ENCODE data around the gene GRIK4. TPM values are rescaled to one million over a fixed set of nuclear protein-coding genes. Genes with fewer than 3 reads are reported as not detected.

Gene GRIK4
- total RNA-seq: not detected

- Mint-ChIP-seq H3K9me3 (ENCODE audit: low read depth) (no peaks in the 10 kb centered on the region), H3K27me3 (peaks cover 71% of the 10 kb centered on the region), H3K36me3 (ENCODE audit: low read depth) (no peaks in the 10 kb centered on the region), H3K4me1 (peaks cover 2% of the 10 kb centered on the region), H3K4me3 (no peak within 1 kb of the TSS), H3K27ac (no peak within 1 kb of the TSS)
- ChIA-PET CTCF (interaction anchor here (0.5 to 2.0 kb wide), 10 partner anchors 9 to 683 kb away, joined by 3 to 15 read pairs (median 4); no protein-coding TSS in a partner anchor), POLR2A (no interaction called here)
- intact Hi-C loops (cut with DNase I, micrococcal nuclease): loop anchor here (1.0 to 5.0 kb wide), 10 partner anchors 54 to 683 kb away; no protein-coding TSS in a partner anchor
- ATAC-seq (peak; percentile 95), DNase-seq (peak; percentile 89)
Measured at GRCh38 chr11:120511116-120511819, at the start of gene GRIK4. TSS of gene GRIK4 (plus strand) at chr11:120511748. CDS start at chr11:120660319, 148,571 bp downstream.

DNA sequence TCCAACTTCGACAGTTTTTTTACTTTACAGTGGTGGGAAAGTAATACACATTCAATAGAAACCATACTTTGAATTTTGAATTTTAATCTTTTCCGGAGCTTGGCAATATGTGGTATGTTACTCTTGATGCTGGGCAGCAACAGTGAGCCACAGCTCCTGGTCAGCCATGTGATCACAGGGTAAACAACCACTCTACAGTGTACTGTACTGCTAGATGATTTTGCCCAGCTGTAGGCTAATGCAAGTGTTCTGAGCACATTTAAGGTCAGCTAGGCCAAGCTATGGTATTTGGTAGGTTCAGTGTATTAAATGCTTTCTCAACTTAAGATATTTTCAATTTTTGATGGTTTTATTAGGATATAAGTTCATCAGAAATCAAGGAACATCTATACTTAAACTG, 48.7 kb upstream of the GRIK4 start:
- Mint-ChIP-seq H3K9me3 (ENCODE audit: low read depth) (no peaks in the 10 kb centered on the region), H3K27me3 (no peaks in the 10 kb centered on the region), H3K4me1 (no peaks in the 10 kb centered on the region), H3K4me3 (no peak overlapping the region), H3K27ac (no peak overlapping the region), H3K36me3 (ENCODE audit: low read depth) (peaks cover 36% of the 10 kb centered on the region)
- ATAC-seq: no peak
- CTCF ChIA-PET: interaction anchor here (0.7 kb wide), 1 partner anchor 320 kb away, joined by 3 read pairs; no protein-coding TSS in a partner anchor
- POLR2A ChIA-PET: no interaction called here
- no peak for DNase-seq
- intact Hi-C loops (cut with DNase I, micrococcal nuclease): no loop called here

DNA sequence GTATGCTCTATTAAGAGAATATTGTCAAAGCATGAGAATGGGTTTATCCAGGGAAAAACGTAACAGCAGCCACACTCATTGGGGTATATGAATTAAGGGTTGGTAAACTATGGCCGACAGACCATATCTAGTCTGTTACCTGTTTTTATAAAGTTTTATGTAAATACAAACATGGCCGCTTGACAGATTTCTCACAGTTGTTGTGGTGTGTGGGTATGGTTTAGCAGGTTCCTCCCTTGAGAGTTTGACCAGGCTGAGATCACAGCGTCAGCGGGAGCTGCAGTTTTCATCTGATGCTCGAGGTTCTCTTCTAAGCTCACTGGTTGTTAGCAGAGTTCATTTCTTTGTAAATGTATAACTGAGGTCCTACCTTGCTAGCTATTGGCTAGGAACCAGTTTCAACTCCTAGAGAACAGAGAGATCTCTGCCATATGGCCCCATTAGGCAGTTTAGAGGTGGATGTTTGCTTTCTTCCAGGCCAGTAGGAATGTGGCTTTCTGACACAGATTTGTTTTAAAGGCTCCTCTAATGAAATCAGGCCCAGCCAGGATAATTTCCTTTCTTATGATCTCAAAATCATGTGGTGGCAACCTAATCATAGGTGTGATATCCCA, 45.5 kb upstream of the GRIK4 start:
- CTCF ChIA-PET: no interaction called here
- Mint-ChIP-seq H3K4me3 (no peak overlapping the region), H3K4me1 (no peaks in the 10 kb centered on the region), H3K27me3 (no peaks in the 10 kb centered on the region), H3K27ac (no peak overlapping the region), H3K9me3 (ENCODE audit: low read depth) (no peaks in the 10 kb centered on the region), H3K36me3 (ENCODE audit: low read depth) (peaks cover 27% of the 10 kb centered on the region)
- no peak for ATAC-seq
- POLR2A ChIA-PET: no interaction called here
- intact Hi-C loops (cut with DNase I, micrococcal nuclease): no loop called here
- DNase-seq: no peak

- Mint-ChIP-seq H3K4me3 (no peak overlapping the region), H3K27me3 (no peaks in the 10 kb centered on the region), H3K9me3 (ENCODE audit: low read depth) (no peaks in the 10 kb centered on the region), H3K4me1 (no peaks in the 10 kb centered on the region), H3K36me3 (ENCODE audit: low read depth) (peaks cover 14% of the 10 kb centered on the region), H3K27ac (no peak overlapping the region)
- DNase-seq (no peak), ATAC-seq (no peak)
- intact Hi-C loops (cut with DNase I, micrococcal nuclease): no loop called here
- CTCF ChIA-PET: no interaction called here
- POLR2A ChIA-PET: no interaction called here
Measured at GRCh38 chr11:120467627-120468026, 43.9 kb upstream of the GRIK4 start.

GRCh38 chr11:120471131-120471530, 40.4 kb upstream of the GRIK4 start:
- H3K36me3 Mint-ChIP-seq (ENCODE audit: low read depth): peaks cover 9% of the 10 kb centered on the region
- no peaks in the 10 kb centered on the region for H3K9me3 Mint-ChIP-seq (ENCODE audit: low read depth)
- POLR2A ChIA-PET: no interaction called here
- H3K4me1 Mint-ChIP-seq: no peaks in the 10 kb centered on the region
- DNase-seq (no peak), ATAC-seq (no peak)
- no peaks in the 10 kb centered on the region for H3K27me3 Mint-ChIP-seq
- CTCF ChIA-PET: no interaction called here
- H3K4me3 Mint-ChIP-seq: no peak overlapping the region
- H3K27ac Mint-ChIP-seq: no peak overlapping the region
- intact Hi-C loops (cut with DNase I, micrococcal nuclease): no loop called here

GRCh38 chr11:120471994-120472393, 39.6 kb upstream of the GRIK4 start:
- Mint-ChIP-seq H3K36me3 (ENCODE audit: low read depth) (peaks cover 10% of the 10 kb centered on the region), H3K4me1 (no peaks in the 10 kb centered on the region), H3K27me3 (no peaks in the 10 kb centered on the region), H3K9me3 (ENCODE audit: low read depth) (no peaks in the 10 kb centered on the region), H3K27ac (no peak overlapping the region), H3K4me3 (no peak overlapping the region)
- intact Hi-C loops (cut with DNase I, micrococcal nuclease): no loop called here
- ATAC-seq (no peak), DNase-seq (no peak)
- ChIA-PET POLR2A (interaction anchor here (0.7 kb wide), 1 partner anchor 47 kb away, joined by 4 read pairs; no protein-coding TSS in a partner anchor), CTCF (no interaction called here)

- POLR2A ChIA-PET: no interaction called here
- CTCF ChIA-PET: no interaction called here
- H3K36me3 Mint-ChIP-seq (ENCODE audit: low read depth): peaks cover 10% of the 10 kb centered on the region
Measured at GRCh38 chr11:120473503-120473902, 38.0 kb upstream of the GRIK4 start.

DNA sequence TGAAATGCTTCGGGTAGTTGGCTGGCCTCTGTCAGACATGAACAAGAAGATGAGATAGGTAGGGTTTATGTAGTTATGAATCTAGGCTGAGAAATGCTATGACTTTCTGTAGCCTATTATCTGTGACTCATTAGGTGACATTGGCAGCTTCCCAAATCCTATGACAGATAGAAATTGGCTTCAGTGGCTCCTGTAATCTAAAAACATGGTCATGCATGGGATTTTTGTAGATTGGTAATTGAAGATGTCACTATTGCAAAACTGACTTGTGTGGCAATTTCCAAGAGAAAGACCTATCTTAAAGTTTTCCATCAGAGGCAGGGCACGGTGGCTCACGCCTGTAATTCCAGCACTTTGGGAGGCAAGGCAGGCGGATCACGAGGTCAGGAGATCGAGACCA, 29.4 kb upstream of the GRIK4 start:
- no peaks in the 10 kb centered on the region for H3K9me3 Mint-ChIP-seq (ENCODE audit: low read depth)
- H3K27me3 Mint-ChIP-seq: no peaks in the 10 kb centered on the region
- DNase-seq (no peak), ATAC-seq (no peak)
- H3K27ac Mint-ChIP-seq: no peak overlapping the region
- no peak overlapping the region for H3K4me3 Mint-ChIP-seq
- peaks cover 3% of the 10 kb centered on the region for H3K4me1 Mint-ChIP-seq
- peaks cover 28% of the 10 kb centered on the region for H3K36me3 Mint-ChIP-seq (ENCODE audit: low read depth)
- POLR2A ChIA-PET: no interaction called here
- intact Hi-C loops (cut with DNase I, micrococcal nuclease): no loop called here
- CTCF ChIA-PET: interaction anchor here (1.0 kb wide), 1 partner anchor 36 kb away, joined by 3 read pairs; no protein-coding TSS in a partner anchor

More at GRCh38 chr11:120473503-120473902, 38.0 kb upstream of the GRIK4 start:
- no peaks in the 10 kb centered on the region for H3K4me1 Mint-ChIP-seq
- ATAC-seq (no peak), DNase-seq (no peak)
- H3K27ac Mint-ChIP-seq: no peak overlapping the region
- intact Hi-C loops (cut with DNase I, micrococcal nuclease): no loop called here
- H3K4me3 Mint-ChIP-seq: no peak overlapping the region
- no peaks in the 10 kb centered on the region for H3K27me3 Mint-ChIP-seq
- H3K9me3 Mint-ChIP-seq (ENCODE audit: low read depth): no peaks in the 10 kb centered on the region

DNA sequence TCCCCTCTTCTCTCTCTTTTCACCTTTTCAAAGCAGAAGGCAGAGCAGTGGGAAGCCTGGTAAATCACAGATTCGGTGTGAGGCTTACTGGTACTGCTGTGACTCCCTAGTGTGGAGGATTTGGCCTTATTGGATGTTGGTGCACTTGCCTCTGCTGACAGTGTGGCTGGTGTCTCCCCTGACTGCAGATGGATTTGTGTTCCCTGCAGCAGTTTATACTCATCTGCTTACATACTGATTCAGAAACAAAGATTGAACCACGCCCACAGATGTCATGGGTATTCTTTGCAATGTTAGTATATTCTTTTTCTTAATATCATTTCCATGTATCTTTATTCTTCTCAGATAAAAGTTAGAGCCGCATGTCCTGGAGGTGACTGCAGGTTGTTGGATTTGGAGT, 26.8 kb upstream of the GRIK4 start:
- DNase-seq (no peak), ATAC-seq (no peak)
- intact Hi-C loops (cut with DNase I, micrococcal nuclease): no loop called here
- H3K9me3 Mint-ChIP-seq (ENCODE audit: low read depth): no peaks in the 10 kb centered on the region
- H3K27me3 Mint-ChIP-seq: no peaks in the 10 kb centered on the region
- CTCF ChIA-PET: no interaction called here
- POLR2A ChIA-PET: no interaction called here
- H3K4me3 Mint-ChIP-seq: no peak overlapping the region
- H3K36me3 Mint-ChIP-seq (ENCODE audit: low read depth): peaks cover 22% of the 10 kb centered on the region
- H3K27ac Mint-ChIP-seq: no peak overlapping the region
- H3K4me1 Mint-ChIP-seq: no peaks in the 10 kb centered on the region

- ATAC-seq (no peak), DNase-seq (no peak)
- intact Hi-C loops (cut with DNase I, micrococcal nuclease): no loop called here
- Mint-ChIP-seq H3K4me3 (no peak overlapping the region), H3K4me1 (no peaks in the 10 kb centered on the region), H3K9me3 (ENCODE audit: low read depth) (no peaks in the 10 kb centered on the region), H3K27ac (no peak overlapping the region), H3K27me3 (no peaks in the 10 kb centered on the region), H3K36me3 (ENCODE audit: low read depth) (peaks cover 17% of the 10 kb centered on the region)
- POLR2A ChIA-PET: no interaction called here
- CTCF ChIA-PET: no interaction called here
Measured at GRCh38 chr11:120486138-120486537, 25.4 kb upstream of the GRIK4 start.

- Mint-ChIP-seq H3K27me3 (peaks cover 2% of the 10 kb centered on the region), H3K27ac (no peak overlapping the region), H3K9me3 (ENCODE audit: low read depth) (no peaks in the 10 kb centered on the region), H3K4me3 (no peak overlapping the region), H3K36me3 (ENCODE audit: low read depth) (peaks cover 4% of the 10 kb centered on the region), H3K4me1 (no peaks in the 10 kb centered on the region)
- ChIA-PET POLR2A (no interaction called here), CTCF (interaction anchor here (1.2 kb wide), 1 partner anchor 145 kb away, joined by 3 read pairs; no protein-coding TSS in a partner anchor)
- intact Hi-C loops (cut with DNase I, micrococcal nuclease): loop anchor here in 1 of 2 experiments (5.0 kb wide), 1 partner anchor 152 kb away; the partner anchor contains the start of gene ARHGEF12
- ATAC-seq: no peak
- DNase-seq: no peak
Measured at GRCh38 chr11:120489799-120490198, 21.7 kb upstream of the GRIK4 start.

DNA sequence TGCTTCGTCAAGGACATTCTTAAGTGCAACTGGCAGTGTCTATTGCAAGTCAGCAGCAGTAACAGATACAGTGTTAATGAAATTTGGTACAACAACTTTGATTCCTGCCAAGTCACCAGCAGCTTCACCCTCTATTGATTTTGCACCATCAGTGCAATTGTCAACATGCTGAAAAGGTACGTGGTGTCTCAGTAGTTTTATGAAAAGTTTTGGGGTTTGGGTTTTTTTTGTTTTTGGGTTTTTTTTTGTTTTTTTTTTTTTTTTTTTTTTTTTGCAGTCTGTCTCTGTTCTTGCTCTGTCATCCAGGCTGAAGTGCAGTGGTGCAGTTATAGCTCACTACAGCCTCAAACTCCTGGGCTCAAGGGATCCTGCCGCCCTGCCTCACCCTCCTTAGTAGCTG, 19.1 kb upstream of the GRIK4 start:
- Mint-ChIP-seq H3K36me3 (ENCODE audit: low read depth) (no peaks in the 10 kb centered on the region), H3K9me3 (ENCODE audit: low read depth) (no peaks in the 10 kb centered on the region), H3K27ac (no peak overlapping the region), H3K4me1 (no peaks in the 10 kb centered on the region), H3K27me3 (peaks cover 7% of the 10 kb centered on the region), H3K4me3 (no peak overlapping the region)
- DNase-seq: no peak
- no peak for ATAC-seq
- ChIA-PET CTCF (no interaction called here), POLR2A (no interaction called here)
- intact Hi-C loops (cut with DNase I, micrococcal nuclease): loop anchor here in 1 of 2 experiments (5.0 kb wide), 1 partner anchor 155 kb away; the partner anchor contains the start of gene ARHGEF12

Measured in activated CD4-positive, alpha-beta T cell treated with anti-CD3 and anti-CD28 coated beads for 36 hours (primary cell).